HG03139 (cell line): ENCODE data around the gene GAS2L2.

Source experiments
- ATAC-seq: cut with Tn5 transposase; IDR thresholded peaks from one replicate; pipeline ENCODE4 v1.9.1; 2021; ENCODE audit not compliant: unreplicated experiment

GAS2L2 gene

DNA sequence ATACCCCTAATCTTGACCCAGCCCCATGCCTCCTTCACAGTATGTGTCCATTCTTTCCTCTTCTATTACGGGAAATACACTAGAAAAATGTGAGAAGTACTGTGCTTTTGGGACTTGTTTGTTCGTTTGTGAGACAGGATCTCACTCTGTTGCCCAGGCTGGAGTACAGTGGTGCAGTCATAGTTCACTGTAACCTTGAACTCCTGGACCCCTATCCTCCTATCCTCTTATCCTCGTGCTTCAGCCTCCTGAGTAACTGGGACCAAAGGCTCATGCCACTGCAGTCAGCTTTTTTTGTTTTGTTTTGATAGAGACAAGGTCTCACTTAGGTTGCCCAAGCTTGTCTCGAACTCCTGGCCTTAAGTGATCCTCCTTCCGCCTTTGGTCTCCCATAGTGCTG, 51.5 kb downstream of the GAS2L2 start:
- ATAC-seq, result no peak

GRCh38 chr17:35700150-35700549, 52.9 kb downstream of the GAS2L2 start:
- ATAC-seq, result no peak

DNA sequence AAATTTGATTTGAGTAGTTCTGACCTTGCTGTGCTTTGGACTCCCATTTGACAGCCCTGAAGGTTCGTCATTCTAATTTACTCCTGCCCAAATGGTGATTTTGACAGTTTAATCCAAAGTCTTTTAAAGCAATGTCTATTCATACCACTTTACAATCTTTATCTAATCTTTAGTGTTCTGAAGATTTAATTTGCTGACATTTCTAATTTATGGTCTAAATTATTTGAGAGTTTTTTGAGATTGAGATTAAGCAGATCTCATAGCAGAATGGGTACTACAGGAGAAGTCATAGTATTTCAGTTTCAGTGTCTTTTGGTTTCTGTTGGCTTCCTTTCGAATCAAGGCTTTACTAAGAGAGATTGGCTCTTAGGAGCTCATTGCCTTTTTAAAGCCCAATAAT, 54.2 kb downstream of the GAS2L2 start:
- ATAC-seq, result no peak

DNA sequence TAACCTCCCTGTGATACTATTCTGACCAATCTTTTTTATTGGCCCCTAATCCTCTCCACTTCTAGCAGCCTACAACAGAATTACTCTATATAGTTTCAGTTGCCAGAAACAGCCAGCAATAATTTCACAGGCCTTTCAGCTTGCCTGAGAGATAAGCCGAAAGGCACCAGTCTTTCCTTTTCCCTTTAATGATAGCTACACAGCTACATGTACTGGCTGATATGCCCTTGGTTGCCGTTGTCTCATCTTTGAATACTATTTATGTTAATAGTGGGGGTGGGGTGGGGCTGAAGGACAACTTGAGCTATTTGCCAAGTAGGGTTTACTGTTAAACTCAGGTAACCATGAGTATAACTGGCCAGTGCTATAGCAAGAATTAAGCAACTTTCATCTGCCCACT, 57.4 kb downstream of the GAS2L2 start:
- no peak for ATAC-seq

- ATAC-seq, result no peak
Measured at GRCh38 chr17:35694906-35695305, 58.1 kb downstream of the GAS2L2 start.
